ENCODE measurements around the gene PEX5L.

PEX5L gene

DNA sequence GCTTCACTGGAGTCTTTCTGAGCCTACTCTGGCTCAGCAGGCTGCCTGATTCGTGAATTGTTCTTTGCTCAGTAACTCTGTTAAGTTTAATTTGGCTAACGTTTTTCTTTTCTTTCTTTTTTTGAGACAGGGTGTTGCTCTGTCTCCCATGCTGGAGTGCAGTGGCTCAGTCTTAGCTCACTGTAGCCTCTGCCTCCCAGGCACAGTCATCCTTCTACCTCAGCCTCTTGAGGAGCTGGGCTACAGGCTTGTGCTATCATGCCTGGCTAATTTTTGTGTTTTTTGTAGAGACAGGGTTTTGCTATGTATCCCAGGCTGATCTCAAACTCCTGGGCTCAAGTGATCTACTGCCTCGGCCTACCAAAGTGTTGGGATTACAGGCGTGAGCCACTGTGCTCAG lies 165.0 kb downstream of the PEX5L start:
- no peak for TF ChIP-seq CTCF (IDR thresholded peaks at IDR 0.05; ENCODE audit: low read depth, low read length)
- no peak overlapping the region for H3K4me3 ChIP-seq (ENCODE audit: low read depth, low read length)

GRCh38 chr3:179868715-179869114 lies 168.0 kb downstream of the PEX5L start:
- TF ChIP-seq CTCF (IDR thresholded peaks at IDR 0.05; ENCODE audit: low read depth, low read length): no peak
- no peak overlapping the region for H3K4me3 ChIP-seq (ENCODE audit: low read depth, low read length)

DNA sequence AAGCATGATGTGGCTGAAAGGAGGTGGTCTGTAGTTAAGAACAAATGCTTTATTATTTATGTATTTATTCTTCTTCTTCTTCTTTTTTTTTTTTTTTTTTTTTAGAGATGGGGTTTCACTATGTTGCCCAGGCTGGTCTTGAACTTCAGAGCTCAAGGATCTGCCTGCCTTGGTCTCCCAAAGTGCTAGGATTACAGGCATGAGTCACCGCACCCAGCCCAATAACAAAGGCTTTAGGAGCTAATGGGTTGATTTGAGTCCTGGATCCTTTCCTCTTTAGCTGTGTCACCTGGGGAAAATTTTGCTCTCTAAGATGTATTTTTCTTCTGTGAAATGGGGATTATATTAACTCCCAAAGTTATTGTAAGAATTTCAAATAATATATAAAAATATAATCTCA lies 168.8 kb downstream of the PEX5L start:
- TF ChIP-seq CTCF (IDR thresholded peaks at IDR 0.05; ENCODE audit: low read depth, low read length): no peak
- H3K4me3 ChIP-seq (ENCODE audit: low read depth, low read length): no peak overlapping the region

DNA sequence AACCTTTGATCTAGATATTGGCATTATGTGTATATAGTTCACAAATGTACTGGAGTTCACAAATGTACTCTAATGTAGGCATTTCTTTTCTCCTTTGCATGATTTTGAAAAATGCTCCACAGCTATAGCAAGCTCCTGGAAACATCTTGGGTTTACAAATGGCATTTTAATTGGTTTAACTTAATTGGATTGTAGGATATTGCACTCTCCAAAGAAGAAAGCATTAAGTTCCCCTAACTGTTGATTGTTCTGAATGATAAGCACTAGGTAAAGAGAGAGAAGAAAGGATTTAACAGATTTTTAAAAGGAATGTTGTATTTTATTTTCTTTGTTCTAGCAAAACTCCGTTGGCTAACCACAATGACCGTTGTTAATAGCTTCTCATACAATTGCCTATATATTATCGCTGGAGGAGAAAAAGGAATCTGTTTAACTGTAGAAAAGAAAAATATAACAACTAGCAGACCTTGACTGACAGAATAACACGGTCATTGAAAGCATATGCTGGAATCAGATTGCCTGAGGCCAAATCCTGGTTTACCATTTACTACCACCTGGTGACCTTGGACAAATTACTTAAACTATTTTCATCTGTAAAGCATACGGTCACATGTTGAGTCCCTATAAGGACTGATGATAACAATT lies 170.8 kb downstream of the PEX5L start:
- no peak for TF ChIP-seq CTCF (IDR thresholded peaks at IDR 0.05; ENCODE audit: low read depth, low read length)
- H3K4me3 ChIP-seq (ENCODE audit: low read depth, low read length): no peak overlapping the region

DNA sequence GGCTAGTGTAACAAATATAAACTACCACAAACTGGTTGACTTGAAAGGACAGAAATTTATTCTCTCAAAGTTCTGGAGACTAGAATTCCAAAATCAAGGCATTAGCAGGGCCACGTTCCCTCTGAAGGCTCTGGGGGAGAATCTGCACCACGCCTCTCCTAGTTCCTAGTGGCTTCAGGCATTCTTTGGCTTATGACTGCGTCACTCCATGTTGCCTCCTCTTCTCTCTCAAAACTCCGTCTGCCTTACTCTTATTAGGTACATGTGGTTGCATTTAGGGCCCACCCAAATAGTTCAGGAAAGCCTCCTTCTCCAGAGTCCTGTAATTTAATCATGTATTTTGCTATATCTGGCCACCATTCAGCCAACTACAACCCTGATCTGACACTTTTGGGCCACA lies 174.8 kb downstream of the PEX5L start:
- H3K4me3 ChIP-seq (ENCODE audit: low read depth, low read length): no peak overlapping the region
- TF ChIP-seq CTCF (IDR thresholded peaks at IDR 0.05; ENCODE audit: low read depth, low read length): no peak

GRCh38 chr3:179861292-179861691 lies 175.4 kb downstream of the PEX5L start:
- H3K4me3 ChIP-seq (ENCODE audit: low read depth, low read length): no peak overlapping the region
- no peak for TF ChIP-seq CTCF (IDR thresholded peaks at IDR 0.05; ENCODE audit: low read depth, low read length)

DNA sequence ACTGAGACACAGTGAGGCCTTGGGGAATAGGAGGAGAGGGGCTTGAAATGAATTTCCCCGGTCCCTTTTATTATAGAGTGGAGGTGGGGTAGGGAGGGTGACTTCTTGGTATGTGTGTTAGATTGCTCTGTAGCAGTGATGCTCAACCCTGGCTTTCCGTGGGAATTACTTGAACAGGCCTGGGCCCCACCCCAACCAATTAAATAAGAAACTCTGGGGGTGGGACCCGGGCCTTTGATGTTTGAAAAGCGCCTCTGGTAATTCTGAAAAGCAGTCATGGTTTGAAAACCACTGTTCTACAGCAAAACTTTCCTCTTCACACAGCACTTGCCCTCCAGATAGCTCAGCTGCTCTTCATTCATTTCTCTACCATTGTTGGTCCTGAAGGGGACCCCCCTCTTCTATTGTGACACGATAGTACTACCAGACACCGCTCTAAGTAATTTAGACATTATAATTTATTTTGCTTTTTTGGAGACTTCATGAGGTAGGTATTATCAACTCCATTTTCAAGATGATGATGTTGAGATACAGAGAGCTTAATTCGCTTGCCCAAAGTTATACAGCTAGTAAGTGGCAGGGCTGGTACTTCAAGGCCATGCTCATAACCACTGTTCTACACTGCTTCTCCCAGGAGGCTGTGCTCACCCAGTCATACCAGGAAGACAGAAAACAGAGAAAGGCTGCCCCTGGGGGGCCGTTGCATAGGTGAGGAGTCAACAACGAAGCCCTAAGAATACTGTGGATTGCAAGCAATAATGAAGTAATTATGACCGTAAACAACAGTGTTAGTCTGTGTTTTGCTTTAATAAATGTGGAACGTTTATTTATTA lies 176.2 kb downstream of the PEX5L start:
- no peak overlapping the region for H3K4me3 ChIP-seq (ENCODE audit: low read depth, low read length)
- no peak for TF ChIP-seq CTCF (IDR thresholded peaks at IDR 0.05; ENCODE audit: low read depth, low read length)
